GM21786 (cell line): ENCODE measurements around the gene ACCSL.

ENCODE experiments used
- ATAC-seq: cut with Tn5 transposase; IDR thresholded peaks from one replicate; pipeline ENCODE4 v1.9.1; 2021; ENCODE audit not compliant: unreplicated experiment

The ACCSL gene

DNA sequence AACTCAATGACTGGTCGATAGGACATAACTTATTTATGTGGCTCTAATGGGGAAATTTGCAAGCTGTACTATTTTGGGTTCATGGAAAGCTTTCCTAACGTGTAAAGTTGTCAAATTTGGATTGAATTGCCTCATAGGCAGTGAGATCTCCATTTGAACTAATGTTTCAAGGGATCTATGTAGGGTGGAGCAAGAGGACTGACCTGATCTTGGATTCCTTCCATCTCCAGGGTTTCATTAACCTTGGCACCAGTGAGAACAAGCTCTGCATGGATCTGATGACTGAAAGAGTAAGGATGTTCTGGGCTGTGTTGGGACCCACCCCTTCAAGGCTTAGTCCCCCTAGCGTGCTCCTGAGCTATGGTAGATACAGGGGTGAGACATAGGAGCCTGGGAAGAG, 2.1 kb downstream of the ACCSL start:
- ATAC-seq = no peak

DNA sequence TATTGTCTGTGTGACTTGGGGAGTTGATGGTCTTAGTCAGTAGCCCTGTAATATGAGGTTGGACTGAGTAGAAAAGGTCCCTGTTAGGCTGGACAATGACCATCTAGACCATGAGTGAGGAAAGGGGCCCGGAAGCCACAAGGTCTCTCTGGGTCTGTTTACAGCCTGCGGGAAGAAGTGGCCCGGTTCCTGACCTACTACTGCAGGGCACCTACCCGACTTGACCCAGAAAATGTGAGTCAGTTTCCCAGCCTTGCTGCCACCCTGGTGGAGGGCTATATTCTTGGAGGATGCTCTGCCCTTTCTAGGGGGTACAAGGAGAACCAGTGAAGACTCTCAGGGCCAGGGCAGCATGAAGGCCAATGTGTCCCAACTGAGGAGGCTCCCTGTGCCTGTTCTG, 3.4 kb downstream of the ACCSL start:
- no peak for ATAC-seq

DNA sequence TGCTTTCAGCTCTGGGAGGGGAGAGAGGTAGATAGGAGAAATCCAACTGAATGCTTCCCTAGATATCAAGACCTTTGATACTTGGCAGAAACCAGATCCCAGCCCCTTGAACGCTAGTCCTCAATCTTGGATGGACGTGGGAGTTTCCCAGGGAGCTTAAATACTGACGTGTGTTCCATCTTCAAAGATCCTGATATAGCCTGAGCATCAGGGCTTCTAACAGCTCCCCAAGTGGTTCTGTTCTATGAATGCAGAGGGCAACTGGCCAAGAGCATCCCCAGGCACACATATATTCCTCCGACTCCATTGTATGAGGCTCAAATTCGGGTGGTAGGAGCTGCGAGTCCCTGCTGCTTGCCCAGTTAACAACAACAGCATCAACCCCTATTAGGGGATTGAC, 9.6 kb downstream of the ACCSL start:
- ATAC-seq = no peak

DNA sequence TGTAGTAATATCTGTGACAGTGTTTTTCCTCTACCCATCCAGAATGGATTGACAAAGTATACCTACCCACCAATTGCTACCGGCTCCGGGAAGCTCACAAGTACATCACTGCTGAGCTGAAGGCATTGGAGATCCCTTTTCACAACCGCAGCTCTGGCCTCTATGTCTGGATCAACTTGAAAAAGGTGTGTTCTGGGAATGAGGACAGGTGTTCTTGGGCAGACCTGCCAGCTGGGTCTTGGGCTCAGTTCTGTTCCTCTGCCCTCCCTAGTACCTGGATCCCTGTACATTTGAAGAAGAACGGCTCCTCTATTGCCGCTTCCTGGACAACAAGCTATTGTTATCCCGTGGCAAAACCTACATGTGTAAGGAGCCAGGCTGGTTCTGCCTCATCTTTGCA, 10.5 kb downstream of the ACCSL start:
- ATAC-seq = no peak

DNA sequence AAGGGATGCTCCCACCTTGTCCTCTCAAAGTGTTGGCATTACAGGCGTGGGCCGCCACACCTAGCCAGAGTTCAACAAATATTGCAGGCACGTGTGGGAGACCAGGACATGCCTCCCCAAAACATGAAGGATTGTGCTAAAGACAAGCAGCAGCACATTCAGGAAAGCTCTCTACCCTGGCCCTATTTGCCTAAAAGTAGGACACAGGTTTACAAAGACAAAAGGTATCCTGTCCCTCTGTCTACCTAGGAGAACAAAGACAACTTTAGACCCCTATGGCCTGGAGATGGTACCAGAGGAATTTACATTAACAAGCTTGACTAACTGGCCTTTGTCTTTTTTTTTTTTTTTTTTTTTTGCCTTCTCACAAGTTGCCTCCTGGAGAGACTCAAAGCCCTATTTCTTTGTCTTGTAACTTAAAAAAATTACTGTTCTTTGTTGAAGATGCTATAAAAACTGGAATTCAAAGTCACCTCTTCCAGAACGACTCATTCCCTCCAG, 17.4 kb downstream of the ACCSL start:
- no peak for ATAC-seq

DNA sequence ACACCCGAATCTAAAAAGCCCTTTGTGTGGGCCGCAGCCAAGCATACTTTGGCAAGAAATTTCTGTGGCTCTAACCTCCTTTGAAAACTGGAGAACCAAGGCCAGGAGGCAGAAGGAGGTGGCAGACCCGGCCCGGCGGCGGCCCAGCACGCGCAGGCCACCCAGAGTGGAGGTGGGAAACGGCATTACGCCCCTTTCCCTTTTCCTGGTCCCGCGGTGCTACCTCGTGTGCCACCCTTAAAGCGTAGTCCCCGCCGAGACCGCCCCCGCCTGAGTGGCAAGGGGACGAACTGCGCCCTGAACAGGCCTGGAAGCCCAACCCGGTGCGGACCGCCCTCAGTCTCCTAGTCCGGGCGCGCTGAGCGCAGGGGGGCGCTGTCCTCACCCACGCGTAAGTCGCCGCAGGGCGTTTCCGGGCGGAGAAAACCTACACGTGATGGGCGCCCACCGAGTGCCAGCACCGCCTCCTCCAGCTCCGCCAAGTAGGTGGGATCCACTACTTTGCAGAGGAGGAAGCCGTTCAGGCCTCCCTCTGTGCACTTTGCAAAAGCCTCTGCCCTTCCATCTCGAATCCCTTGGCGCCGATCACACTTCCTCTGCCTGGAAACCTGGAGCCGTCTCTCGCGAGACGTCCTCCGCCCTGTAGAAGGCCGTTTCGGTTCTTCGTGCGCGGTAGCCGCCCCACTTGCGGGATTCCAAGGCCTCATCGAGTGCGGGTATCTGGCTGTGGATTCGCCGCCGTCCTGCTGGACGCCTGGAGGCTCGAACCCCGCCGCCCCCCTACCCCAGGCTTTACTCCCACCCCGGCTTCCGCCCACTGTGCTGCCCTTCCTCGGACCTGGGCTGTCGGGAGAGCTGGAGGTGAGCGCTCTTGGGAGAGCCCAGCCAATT, 18.3 kb downstream of the ACCSL start, which contains the start of gene ACCS:
TSS of gene ACCS (plus strand) at position 430 of the 891 bp plus-strand sequence. CDS start 1,358 bp downstream, outside the sequence.
- peak; percentile 95 for ATAC-seq

DNA sequence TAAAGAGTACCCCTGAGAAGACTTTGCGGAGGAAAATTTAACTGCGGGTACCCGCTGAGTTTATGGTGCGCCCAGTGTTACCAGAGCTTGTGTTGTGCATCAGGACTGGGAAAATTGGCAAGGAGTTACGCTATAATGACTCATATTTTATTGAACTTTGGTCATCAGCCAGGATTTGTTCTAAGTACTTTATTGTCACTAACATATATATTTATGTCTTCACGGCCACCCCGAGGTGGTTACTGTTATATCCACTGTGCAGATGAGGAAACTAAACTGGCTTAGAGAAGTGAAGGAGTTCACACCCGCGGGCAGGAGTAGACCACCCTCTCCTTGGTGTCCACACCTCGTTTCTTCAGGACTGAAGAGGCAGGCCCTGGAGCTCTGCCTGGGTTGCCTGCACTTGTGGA, 19.0 kb downstream of the ACCSL start:
- no peak for ATAC-seq

DNA sequence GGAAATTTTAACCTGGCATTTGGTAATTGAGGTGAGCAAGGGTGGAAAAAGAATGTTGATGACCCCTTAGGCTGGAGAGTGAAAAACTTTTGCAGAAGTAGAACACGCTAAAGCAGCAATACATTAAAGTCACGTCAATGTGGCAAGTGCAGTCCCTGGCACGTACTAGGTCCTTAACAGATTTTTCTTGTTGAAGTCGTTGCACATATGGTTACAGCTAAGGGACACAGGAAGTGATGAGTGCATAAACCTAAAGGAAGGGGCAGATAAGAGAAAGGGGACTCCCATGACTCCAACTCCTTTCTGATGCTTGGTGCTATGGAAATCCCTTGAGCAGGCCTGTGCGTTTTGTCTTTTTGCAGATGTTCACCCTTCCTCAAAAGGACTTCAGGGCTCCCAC, 19.5 kb downstream of the ACCSL start:
- no peak for ATAC-seq

DNA sequence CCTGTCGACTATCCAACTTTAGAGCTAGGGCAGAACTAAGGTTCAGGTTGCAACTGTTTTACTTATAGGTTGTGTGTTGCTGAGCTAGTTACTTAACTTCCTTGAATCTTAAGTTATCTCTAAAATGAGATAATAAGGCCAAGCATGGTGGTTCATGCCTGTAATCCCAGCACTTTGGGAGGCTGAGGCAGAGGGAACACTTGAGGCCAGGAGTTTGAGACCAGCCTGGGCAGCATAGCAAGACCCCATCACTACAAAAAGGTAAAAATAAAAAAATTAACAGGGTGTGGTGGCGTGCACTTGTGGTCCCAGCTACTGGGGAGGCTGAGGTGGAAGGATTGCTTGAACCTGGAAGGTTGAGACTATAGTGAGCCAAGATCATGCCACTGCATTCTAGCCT, 20.4 kb downstream of the ACCSL start:
- no peak for ATAC-seq

DNA sequence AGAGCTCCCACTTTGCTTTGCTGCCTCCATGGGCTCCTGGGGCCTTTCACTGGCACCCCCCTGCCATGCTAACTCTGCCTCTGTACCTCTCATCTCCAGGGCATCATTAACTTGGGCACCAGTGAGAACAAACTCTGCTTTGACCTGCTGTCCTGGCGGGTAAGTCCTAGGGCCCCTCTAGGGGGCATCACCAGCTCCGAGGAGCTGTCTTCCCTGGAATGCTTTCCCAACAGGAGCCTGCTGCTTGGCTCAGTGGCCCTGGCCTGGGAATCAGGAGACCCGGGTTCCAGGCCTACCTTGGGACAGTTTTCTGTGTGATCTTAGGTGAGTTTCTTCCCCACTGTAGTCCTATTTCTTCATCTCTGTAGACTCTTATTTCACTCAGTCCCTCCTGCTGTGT, 23.4 kb downstream of the ACCSL start:
- no peak for ATAC-seq

DNA sequence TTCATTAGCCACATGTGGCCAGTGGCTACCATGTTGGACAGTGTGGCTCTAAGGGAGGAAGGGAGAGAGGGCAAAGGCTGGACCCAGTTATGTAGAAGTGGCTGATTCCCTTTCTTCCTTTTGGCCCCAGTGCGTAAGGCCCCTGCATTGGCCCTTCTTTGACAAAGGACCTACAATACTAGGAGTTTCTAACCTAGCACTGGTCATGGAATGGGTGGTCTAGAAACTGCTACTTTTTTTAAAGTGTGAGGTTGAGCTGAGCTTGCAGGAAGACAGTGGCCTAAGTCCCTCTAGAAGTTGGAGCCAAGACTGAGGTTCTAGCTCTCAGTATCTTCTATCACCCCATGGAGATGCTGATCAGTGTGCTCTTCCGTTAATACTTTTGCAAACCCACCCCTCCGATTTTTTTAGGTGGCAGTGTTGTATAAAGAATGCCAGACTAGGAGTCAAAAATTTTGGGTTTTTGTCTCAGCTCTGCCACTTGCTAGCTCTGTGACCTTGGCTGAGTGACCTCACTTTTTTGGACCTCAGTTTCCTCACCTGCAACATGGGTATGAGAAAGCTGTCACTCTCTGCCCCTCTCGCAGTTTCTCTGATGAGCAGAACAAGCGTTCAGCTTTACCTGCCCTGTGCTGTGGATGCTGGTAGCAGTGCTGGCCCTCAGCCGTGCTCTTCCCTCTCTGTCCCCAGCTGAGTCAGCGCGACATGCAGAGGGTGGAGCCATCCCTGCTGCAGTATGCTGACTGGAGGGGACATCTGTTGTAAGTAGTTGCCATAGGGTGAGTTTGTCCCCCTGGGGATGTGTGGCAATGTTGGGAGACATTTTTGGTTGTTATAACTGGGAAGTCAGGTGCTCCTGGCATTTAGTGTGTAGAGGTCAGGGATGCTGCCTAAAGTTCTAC, 25.2 kb downstream of the ACCSL start:
- no peak for ATAC-seq

DNA sequence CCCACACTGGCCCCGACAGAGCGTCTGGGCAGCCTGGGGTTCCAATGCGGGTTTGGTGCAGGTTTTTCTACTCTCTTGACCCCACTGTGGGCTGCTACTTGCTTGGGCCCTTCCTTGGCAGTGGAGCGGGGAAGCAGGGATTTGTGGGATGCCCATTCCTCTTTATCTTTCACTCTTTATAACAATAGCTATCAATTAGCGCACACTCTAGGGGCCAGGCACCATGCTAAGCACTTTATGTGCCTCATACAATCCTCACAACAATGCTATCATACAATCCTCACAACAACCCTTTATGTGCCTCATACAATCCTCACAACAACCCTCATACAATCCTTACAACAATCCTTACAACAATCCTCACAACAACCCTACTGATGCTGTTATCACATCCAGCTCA, 31.0 kb downstream of the ACCSL start:
- ATAC-seq = no peak

DNA sequence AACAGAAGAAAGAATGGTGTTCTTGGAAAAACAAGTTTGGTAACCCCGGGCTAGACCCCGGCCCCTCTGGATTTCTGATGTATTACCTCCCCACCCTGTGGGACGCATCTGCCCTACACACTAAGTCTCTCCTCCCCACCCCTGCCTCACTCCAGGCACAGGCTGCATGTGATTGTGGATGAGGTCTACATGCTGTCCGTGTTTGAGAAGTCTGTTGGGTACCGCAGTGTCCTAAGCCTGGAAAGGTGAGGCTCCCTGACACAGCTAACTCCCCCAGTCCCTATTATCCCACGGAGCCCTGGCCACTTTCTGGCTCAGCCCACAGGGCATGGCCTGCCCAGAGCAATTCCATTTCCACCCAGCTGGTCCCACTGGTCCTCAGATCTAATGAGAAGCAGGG, 31.6 kb downstream of the ACCSL start:
- ATAC-seq = no peak

DNA sequence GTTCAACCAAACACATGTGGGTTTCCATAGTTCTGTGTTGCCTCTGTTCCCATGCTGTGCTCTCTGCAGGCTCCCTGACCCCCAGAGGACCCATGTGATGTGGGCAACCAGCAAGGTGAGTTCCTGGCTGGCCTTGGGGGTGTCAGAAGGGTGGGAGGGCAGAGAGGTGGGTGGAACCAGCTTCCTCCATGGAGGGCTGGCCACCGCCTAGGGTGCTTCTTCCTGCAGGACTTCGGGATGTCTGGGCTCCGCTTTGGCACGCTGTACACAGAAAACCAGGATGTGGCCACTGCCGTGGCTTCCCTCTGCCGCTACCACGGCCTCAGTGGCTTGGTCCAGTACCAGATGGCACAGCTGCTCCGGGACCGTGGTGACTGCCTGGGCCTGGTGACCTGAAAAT, 33.2 kb downstream of the ACCSL start:
- no peak for ATAC-seq

DNA sequence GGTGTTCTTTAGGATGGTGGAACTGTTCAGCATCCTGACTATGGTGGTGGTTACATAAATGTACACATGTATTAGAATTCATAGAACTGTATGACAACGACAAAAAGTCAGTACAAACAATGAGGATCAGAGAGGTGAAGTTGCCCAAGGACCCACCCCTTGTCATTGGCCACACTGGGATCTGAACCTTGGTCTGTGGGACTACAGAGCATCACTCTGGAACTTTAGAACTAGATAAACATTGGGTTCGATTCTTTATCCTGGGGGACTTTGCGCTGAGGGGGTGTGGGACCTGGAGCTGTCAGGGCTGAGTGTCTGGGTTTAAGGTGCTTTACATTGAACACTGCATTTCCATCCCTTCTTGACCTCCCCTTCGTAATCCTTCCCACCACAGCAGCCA, 34.9 kb downstream of the ACCSL start:
- no peak for ATAC-seq

DNA sequence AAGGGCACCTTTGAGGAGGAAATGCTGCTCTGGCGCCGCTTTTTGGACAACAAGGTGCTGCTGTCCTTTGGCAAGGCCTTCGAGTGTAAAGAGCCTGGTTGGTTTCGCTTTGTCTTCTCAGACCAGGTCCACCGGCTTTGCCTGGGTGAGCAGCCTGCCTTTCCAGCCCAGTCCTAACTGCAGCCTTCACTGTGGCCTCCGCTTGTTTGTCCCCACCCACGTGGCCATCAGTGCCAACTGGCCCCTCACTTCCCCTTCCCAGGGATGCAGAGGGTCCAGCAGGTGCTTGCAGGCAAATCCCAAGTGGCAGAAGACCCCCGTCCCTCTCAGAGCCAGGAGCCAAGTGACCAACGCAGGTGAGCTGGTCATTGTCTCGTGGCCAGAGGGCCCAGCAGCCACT, 35.7 kb downstream of the ACCSL start:
- ATAC-seq = no peak

DNA sequence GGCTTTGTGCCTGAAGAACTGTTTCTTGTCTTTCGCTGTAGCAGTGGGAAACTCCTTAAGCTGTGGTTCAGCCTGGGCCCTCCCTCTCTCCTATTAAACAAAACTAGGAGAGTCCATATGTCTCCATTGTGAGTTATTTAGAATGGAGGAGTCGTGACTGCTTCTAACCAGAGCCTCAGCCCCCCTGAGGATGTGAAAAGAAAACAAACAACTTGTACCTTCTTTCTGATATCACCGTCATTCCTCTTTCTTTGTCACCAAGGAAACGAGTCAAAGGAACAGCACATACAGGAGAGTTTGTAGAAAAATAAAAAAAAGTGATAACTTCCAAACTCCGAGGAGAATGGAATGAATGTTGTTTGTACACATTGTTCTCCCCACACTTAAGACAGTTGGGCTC, 36.1 kb downstream of the ACCSL start:
- ATAC-seq = no peak

DNA sequence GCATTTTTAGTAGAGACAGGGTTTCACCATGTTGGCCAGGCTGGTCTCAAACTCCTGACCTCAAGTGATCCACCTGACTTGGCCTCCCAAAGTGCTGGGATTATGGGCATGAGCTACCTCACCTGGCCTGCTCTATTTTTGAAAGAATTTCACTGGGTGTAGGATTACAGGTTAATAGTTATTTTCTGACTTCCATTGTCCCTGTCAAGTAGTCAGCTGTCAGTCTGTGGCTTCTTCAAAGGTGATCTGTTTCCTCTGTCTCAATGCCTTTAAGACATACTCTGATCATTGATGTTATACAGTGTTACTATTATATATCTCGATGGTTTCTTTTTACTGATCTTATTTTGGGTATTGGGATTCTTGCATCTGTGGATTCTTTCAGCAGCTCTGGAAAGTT, 37.5 kb downstream of the ACCSL start:
- no peak for ATAC-seq

DNA sequence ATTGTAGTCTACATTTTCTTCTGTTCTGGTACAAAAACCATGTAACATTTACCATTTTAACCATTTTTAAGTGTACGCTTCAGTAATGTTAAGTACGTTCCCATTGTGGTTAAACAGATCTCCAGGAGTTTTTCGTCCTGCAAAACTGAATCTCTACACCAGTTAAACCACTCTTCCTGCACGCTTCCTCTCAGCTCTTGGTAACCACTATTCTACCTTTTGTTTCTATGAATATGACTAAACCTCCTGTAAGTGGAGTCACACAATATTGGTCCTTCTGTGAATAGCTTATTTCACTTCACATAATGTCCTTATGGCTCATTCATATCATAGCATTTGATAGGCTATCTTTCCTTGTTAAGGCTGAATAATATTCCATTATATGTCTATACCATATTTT, 40.6 kb downstream of the ACCSL start:
- ATAC-seq = no peak

DNA sequence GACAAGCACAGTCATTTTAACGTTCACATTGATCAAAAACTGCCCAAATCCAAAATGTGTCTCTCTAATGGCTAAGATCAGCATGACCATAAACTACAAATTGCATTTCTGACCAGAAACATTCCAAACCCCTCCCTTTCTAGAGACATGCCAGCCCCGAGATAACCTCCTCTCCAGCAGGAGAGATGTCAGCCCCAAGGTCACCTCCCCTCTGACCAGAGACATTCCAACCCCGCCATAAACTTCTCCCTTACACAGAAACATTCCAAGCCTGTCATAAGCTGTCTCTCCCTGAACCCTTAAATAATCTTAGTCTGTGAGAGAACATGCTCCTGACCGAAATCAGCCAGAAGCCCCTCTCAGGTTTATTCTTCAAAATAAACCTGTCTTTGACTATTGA, 41.1 kb downstream of the ACCSL start:
- ATAC-seq = no peak

DNA sequence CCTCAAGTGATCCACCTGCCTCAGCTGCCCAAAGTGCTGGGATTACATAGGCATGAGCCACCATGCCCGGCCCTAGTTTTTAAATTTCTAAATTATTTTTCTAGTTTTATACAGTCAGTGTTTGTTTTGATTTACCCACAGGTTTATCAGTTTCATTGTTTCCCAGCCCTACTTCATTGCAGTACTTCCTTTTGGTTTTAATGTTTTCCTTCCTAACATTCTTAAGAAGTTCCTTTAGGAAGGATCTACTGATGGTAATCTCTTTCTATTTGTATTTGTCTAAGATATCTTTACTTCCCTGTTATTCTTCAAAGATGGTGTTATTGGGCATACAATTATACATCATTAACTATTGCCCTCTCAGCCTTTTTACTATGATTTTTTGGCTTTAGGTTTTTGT, 42.8 kb downstream of the ACCSL start:
- ATAC-seq = no peak
